GM19025 (cell line): ENCODE results near the gene FAM221B.

Experiments used
- ATAC-seq: cut with Tn5 transposase; IDR thresholded peaks from one replicate; pipeline ENCODE4 v1.9.1; 2021; ENCODE audit warnings: mild to moderate bottlenecking, low read depth, moderate library complexity; ENCODE audit not compliant: unreplicated experiment

Gene FAM221B

GRCh38 chr9:35793461-35793860 is 35.1 kb downstream of the FAM221B start:
- no peak for ATAC-seq

GRCh38 chr9:35792826-35793225 is 35.7 kb downstream of the FAM221B start:
- ATAC-seq, result no peak

GRCh38 chr9:35792024-35792813 is 36.3 kb downstream of the FAM221B start:
- ATAC-seq, result no peak

- no peak for ATAC-seq
These were observed 37.1 kb downstream of the FAM221B start, which contains the start of gene NPR2 for GRCh38 chr9:35791297-35791921. NPR2 (plus strand) TSS chr9:35791591; CDS start chr9:35792409, 818 bp downstream.

DNA sequence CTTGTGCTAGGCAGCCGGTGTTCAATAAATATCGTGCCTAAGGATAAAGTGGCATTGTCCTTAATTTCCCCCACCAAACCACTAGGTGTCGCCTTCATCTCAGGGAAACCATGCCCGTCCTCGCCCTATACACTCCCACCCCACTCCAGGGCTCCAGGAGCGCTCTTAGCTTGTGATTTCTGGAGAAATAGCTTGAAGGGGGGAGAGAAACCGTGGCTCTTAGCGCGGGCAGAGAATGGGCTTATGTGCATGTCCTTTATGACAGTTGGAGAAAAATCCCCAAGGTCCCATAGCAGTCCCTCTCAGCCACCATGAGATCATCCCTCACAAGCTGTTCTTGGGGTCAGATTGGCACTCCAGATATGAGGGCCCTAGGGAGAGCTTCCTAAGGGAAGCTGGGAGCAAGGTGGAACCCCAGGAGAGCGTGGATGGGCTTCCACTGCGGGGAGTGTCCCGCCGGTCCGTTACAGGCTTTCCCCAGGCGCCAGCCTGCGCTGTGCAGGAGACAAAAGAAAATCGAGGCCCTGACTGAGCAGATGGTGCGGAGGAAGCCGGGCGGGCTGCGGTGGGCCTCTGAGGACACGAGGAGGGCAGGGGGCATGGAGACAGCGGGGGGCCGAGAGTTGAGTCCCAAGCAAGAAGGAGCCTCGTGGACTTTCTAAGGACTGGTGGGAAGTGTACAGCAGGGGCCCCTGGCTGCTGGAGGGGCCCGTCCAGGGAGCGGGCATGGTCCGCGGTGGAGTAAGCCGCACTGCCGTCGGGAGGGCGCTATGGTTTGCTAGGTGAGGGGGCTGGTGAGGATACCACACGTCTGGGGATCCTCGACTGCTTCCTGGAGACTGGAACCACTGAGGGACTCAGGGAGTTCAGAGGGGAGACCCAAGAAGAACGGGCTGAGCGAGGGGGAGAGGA is 37.9 kb downstream of the FAM221B start:
- ATAC-seq, result no peak

DNA sequence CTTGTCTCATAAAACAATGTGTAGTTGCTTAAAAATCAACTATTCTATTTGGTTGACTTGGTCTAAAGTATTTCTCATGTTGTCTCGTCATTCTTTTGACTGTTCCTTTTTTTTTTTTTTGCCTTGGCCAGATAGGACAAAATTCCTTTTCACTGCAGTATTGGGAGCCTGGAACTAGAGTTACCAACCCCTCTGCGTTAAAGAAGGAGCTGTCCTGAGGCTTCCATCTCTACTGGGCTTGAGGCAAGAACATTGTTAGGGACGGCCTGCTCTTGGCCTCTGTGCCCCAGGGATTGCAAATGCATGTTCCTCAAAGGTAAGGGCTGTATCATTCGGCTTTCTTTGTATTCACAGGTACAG is 38.5 kb downstream of the FAM221B start:
- no peak for ATAC-seq

- no peak for ATAC-seq
These were observed 39.0 kb downstream of the FAM221B start for GRCh38 chr9:35789541-35789940.

- no peak for ATAC-seq
These were observed 45.1 kb downstream of the FAM221B start for GRCh38 chr9:35783418-35783817.

DNA sequence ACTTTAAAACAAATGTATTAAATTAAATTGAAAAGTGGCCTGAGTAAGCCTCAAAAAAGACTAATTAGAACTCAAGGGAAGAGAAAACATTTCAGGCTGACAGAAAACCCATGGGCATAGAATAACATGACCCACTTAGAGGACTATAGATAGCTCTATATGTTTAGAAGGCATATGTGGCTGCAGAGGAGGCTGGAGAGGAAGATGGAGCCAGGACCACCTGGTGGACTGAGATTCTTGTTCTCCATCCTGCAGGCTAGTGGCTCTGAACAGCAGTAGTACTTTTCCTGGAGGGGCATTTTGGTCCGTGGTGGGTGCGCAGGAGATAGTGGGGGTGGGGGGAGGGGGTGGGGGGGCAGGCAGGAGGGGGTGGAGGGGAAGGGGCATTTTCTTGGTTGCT is 47.5 kb downstream of the FAM221B start:
- no peak for ATAC-seq

DNA sequence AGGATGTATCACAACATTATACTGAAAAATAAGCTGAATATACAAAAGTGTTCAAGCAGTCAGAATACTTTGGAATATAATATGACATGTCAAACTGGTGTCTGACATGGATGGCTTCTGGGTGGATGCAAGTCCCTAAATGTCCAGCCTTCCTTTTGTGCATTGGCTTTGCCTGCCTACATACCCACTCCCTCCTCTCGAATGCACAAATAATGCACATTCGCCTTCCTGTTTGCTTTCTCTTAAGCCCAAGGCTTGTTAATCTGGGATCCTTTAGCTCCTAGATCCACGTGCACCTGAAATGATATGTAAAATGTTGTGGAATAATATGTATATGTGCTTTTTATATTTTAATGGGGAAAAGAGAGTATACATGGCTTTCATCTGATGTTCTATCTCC is 50.0 kb downstream of the FAM221B start:
- no peak for ATAC-seq

DNA sequence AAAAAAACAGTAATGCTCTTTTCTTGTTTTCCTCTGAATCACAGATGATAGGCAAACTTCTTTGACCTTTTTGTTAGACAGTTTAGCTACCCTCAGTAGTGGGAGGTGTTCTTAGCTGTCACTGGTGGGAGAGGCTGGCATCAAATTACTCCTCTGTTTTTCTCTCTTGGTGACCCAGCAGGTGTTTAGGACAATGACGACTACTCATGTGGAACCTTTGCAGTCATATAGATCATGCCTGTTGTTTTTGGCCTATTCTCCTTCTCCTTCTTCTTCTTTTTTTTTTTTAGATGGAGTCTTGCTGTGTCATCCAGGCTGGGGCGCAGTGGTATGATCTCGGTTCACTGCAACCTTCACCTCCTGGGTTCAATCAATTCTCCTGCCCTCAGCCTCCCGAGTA is 52.5 kb downstream of the FAM221B start:
- no peak for ATAC-seq

DNA sequence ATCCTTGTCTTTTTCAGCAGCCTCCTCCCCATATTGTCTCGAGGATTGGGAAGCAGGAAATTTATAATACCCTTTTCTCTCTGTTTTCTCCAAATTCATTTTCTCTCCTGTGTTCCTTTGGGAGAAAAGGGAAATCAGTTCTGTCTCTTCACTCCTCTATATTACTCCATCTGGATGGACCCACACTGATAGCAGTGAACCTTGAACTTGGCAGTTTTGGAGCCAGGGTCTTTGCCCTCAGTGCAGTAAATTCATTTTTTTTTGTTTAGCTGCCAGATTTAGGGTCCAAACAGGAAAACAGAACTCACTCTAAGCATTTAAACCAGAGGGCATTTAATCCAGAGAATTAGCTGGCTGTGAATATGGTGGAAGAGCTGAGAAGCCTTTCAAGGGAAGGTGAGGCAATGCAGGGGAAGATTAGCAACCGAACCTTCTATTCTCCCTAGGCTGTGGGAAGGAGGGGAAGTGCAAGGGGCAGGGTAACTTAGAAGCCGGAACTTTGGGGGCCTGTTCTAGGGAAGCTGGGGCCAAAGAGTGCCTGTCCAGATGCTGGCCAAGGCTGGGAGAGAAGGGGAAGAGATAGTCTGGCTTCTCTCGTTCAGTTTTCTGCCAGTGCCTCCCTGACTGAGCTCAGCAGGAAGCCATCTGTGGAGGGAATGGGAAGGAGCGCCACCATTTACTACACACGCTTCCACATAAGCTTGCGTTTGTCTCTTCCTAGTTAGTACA is 53.5 kb downstream of the FAM221B start:
- no peak for ATAC-seq

- no peak for ATAC-seq
These were observed 56.6 kb downstream of the FAM221B start for GRCh38 chr9:35771943-35772342.

GRCh38 chr9:35771534-35771933 is 57.0 kb downstream of the FAM221B start:
- no peak for ATAC-seq

- ATAC-seq, result no peak
These were observed 57.5 kb downstream of the FAM221B start for GRCh38 chr9:35771075-35771433.

DNA sequence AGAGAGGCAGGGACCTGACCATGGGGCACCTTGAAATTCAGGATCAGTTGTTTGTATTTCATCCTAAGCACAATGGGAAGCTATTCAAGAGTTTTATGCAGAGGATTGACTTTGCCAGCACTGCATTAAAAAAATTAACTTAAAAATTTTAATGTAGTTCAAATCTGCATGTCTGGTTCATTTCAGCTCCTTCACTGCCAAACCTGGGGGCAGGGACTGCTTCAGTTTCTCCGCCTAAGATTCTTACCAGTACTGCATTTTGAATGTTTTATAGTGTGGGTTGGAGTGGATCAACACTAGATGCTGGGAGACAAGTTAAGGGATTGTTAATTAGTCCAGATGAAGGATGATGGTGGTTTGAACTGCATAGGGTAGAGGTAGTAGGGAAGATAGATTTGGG is 58.8 kb downstream of the FAM221B start:
- no peak for ATAC-seq

GRCh38 chr9:35767458-35767857 is 61.1 kb downstream of the FAM221B start:
- no peak for ATAC-seq

DNA sequence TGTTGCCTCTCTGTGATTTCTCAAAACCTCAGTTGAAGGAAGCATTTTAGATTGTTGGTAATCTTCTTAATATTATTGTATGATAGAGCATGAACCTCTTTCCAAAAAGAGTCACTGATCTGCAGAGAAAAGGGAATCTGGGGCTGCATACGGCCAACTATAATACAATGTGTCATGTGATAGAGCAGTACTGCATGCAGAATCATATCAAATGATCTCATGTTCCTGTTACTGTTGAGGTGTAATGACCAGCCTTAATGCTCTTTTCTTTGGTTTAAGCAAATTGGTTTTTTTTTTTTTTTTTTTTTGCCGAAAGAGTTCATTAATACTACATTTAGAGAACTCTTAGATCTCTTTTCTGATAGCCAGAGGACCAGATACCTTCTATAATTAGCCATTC is 61.5 kb downstream of the FAM221B start:
- ATAC-seq, result no peak
